H1 (cell line): ENCODE data around the gene LRRC18. TPM values are rescaled to one million over a fixed set of nuclear protein-coding genes. Genes with fewer than 3 reads are reported as not detected.

ENCODE experiments used
- TBP ChIP-seq: IDR thresholded peaks from 2 replicates; pipeline ENCODE4 v1.6.1; 2011; ENCODE audit warnings: low read depth, low read length, improper control_type of control experiment
- polyA plus RNA-seq, 7 experiments: library from polyadenylated mRNA; depleted of rRNA in 3 of 7; stranded (reverse) in 5 of 7; unstranded in 2 of 7; fragments of >200 nt in 5 of 7; fragments of 200-250 nt in 2 of 7; gene quantifications; 1 replicate in 5 of 7; 2 replicates in 1 of 7; 4 replicates in 1 of 7; pipeline versions ENCODE4 v1.2.1 to v1.2.3, GENCODE V29; 2011 to 2013; ENCODE audit warnings: missing spikeins in 2 of 7, mixed read lengths in 2 of 7
- total RNA-seq: library from RNA; stranded (reverse); fragmentation: NEBNext Ultra II Directional; extraction: Animal tissue kit (Norgen Biotek cat#: 25700); gene quantifications from 2 replicates; pipeline ENCODE4 v1.2.1, GENCODE V29; 2021

Gene LRRC18
- total and polyA plus RNA-seq, 2 of the 8 experiments (the other 6 are each of a cell fraction or from before 2014, with no cell fraction given) = not detected

- TF ChIP-seq TBP = no peak
These were observed 12.7 kb downstream of the LRRC18 start (continued) for GRCh38 chr10:48926764-48927540.
